Measurements from ENCODE around the gene RAB4A.

- no peak for TF ChIP-seq POLR2A (IDR thresholded peaks at IDR 0.05)
- no peak for TF ChIP-seq CTCF (IDR thresholded peaks at IDR 0.05)
Measured at GRCh38 chr1:229223498-229223897, 47.4 kb upstream of the RAB4A start.

All from esophagus squamous epithelium (tissue), 4 donors.